Ishikawa (cell line): ENCODE results near the gene RELB.

Experiments used
- CEBPB ChIP-seq: IDR thresholded peaks from 2 replicates; pipeline ENCODE4 v1.6.1; 2012
- CREB1 ChIP-seq: IDR thresholded peaks from 2 replicates; pipeline ENCODE4 v1.6.1; 2012; ENCODE audit warnings: low read depth
- EGR1 ChIP-seq: IDR thresholded peaks from 2 replicates; pipeline ENCODE4 v1.6.1; 2012
- EP300 ChIP-seq: IDR thresholded peaks from 2 replicates; pipeline ENCODE4 v1.6.1; 2012; ENCODE audit warnings: borderline replicate concordance
- FOXM1 ChIP-seq: IDR thresholded peaks from 2 replicates; pipeline ENCODE4 v1.6.1; 2012; ENCODE audit warnings: low read depth, borderline replicate concordance
- MAX ChIP-seq: IDR thresholded peaks from 2 replicates; pipeline ENCODE4 v1.6.1; 2012
- NFIC ChIP-seq: IDR thresholded peaks from 2 replicates; pipeline ENCODE4 v1.6.1; 2012
- RAD21 ChIP-seq: IDR thresholded peaks from 2 replicates; pipeline ENCODE4 v1.6.1; 2012; ENCODE audit warnings: low read depth
- REST ChIP-seq: IDR thresholded peaks from 2 replicates; pipeline ENCODE4 v1.6.1; 2012; ENCODE audit warnings: low read depth, mild to moderate bottlenecking
- TAF1 ChIP-seq: IDR thresholded peaks from 2 replicates; pipeline ENCODE4 v1.6.1; 2012; ENCODE audit warnings: low read depth, mild to moderate bottlenecking
- TCF12 ChIP-seq: IDR thresholded peaks from 2 replicates; pipeline ENCODE4 v1.6.1; 2012; ENCODE audit warnings: low read depth
- TEAD4 ChIP-seq: IDR thresholded peaks from 2 replicates; pipeline ENCODE4 v1.6.1; 2012
- USF1 ChIP-seq: IDR thresholded peaks from 2 replicates; pipeline ENCODE4 v1.6.1; 2012
- YY1 ChIP-seq: IDR thresholded peaks from 2 replicates; pipeline ENCODE4 v1.6.1; 2012; ENCODE audit warnings: low read depth
- ZBTB7A ChIP-seq: IDR thresholded peaks from 2 replicates; pipeline ENCODE4 v1.6.1; 2012; ENCODE audit warnings: low read depth

RELB gene

GRCh38 chr19:45001087-45001739 is at the start of gene RELB:
RELB (plus strand) TSS chr19:45001464; CDS start chr19:45001580, 116 bp downstream.
- TF ChIP-seq TCF12 (peak; percentile 17; the same call in 1 of the 2 replicates), USF1 (peak; percentile 98), NFIC (no peak), RAD21 (no peak), MAX (peak; percentile 27; the same call in 1 of the 2 replicates), EP300 (no peak; the same call in 1 of the 2 replicates), EGR1 (peak; percentile 76), REST (no peak), CREB1 (peak; percentile 57; the same call in 1 of the 2 replicates)

- TF ChIP-seq EGR1, result no peak
- no peak for TF ChIP-seq NFIC
- TF ChIP-seq FOXM1, result no peak
- no peak for TF ChIP-seq MAX
- no peak for TF ChIP-seq CEBPB
- TF ChIP-seq TAF1, result no peak
- TF ChIP-seq TEAD4, result no peak
- TF ChIP-seq REST, result no peak
- no peak for TF ChIP-seq USF1
- TF ChIP-seq CREB1, result no peak
- TF ChIP-seq ZBTB7A, result no peak
- no peak for TF ChIP-seq EP300
- TF ChIP-seq TCF12, result no peak
- no peak for TF ChIP-seq RAD21
- TF ChIP-seq YY1, result no peak
These were observed 47.0 kb upstream of the RELB start for GRCh38 chr19:44954278-44954648.

- TF ChIP-seq FOXM1 (no peak), NFIC (0 out of 2 replicates have a peak, but pooled peaks have one; percentile 6), USF1 (peak; percentile 34; the same call in 1 of the 2 replicates), EP300 (peak; percentile 43), TAF1 (peak; percentile 84), TEAD4 (no peak), TCF12 (peak; percentile 48), ZBTB7A (0 out of 2 replicates have a peak, but pooled peaks have one; percentile 59), YY1 (peak; percentile 91), EGR1 (no peak; the same call in 1 of the 2 replicates), REST (no peak), MAX (peak; percentile 65), CEBPB (peak; percentile 38; the same call in 1 of the 2 replicates), CREB1 (peak; percentile 81), RAD21 (no peak)
These were observed 46.4 kb upstream of the RELB start, which contains the start of gene CLPTM1 for GRCh38 chr19:44954649-44955504. CLPTM1 (plus strand) TSS chr19:44955380; CDS start chr19:44955396, 16 bp downstream.
